ENCODE data around the gene MAT2B.

- TF ChIP-seq EZH2 (IDR thresholded peaks at IDR 0.05; ENCODE audit: borderline replicate concordance, low read depth, low read length), result no peak
- TF ChIP-seq NFIX (CRISPR knock-in tag; IDR thresholded peaks at IDR 0.05; ENCODE audit: low read depth), result no peak
- TF ChIP-seq PHF20 (IDR thresholded peaks at IDR 0.05; ENCODE audit: partially characterized antibody), result no peak
These were observed 61.3 kb downstream of the MAT2B start for GRCh38 chr5:163566678-163567077.

Measured in K562 (cell line).